Endodermal cell (in vitro differentiated cells): ENCODE data around the gene CLEC16A. TPM values are rescaled to one million over a fixed set of nuclear protein-coding genes. Genes with fewer than 3 reads are reported as not detected.

Experiments
- DNase-seq: peaks from one replicate; pipeline ENCODE4 v3.0.0-alpha.2; 2017
- H3K27ac ChIP-seq: 2 replicates; pipeline ENCODE4 v1.5.1; 2013; ENCODE audit warnings: mild to moderate bottlenecking, low read depth, low read length, moderate library complexity
- H3K27me3 ChIP-seq: 2 replicates; pipeline ENCODE4 v1.6.1; 2013; ENCODE audit warnings: mild to moderate bottlenecking, low read length, moderate library complexity; ENCODE audit not compliant: insufficient read depth, control insufficient read depth, poor library complexity, severe bottlenecking
- H3K36me3 ChIP-seq: 2 replicates; pipeline ENCODE4 v1.7.0; 2013; ENCODE audit warnings: mild to moderate bottlenecking, low read length, moderate library complexity; ENCODE audit not compliant: control insufficient read depth, insufficient read depth
- H3K4me1 ChIP-seq: one replicate; pipeline ENCODE4 v1.7.0; 2013; ENCODE audit warnings: low read length; ENCODE audit not compliant: control insufficient read depth, insufficient read depth
- H3K4me3 ChIP-seq: 2 replicates; pipeline ENCODE4 v1.5.1; 2013; ENCODE audit warnings: mild to moderate bottlenecking, low read length, moderate library complexity
- H3K9ac ChIP-seq: 2 replicates; pipeline ENCODE4 v1.6.1; 2013; ENCODE audit warnings: mild to moderate bottlenecking, low read length, moderate library complexity; ENCODE audit not compliant: poor library complexity, severe bottlenecking; ENCODE audit errors: extremely low read depth
- H3K9me3 ChIP-seq: 2 replicates; pipeline ENCODE4 v1.6.1; 2013; ENCODE audit warnings: mild to moderate bottlenecking, low read length, moderate library complexity; ENCODE audit not compliant: control insufficient read depth
- H3K27ac Mint-ChIP-seq: 2 replicates; pipeline ENCODE4 v1.8.0; 2020; ENCODE audit warnings: mixed read lengths
- H3K27me3 Mint-ChIP-seq: 2 replicates; pipeline ENCODE4 v1.8.0; 2021; ENCODE audit warnings: mild to moderate bottlenecking, mixed read lengths; ENCODE audit not compliant: insufficient read depth
- H3K36me3 Mint-ChIP-seq: 2 replicates; pipeline ENCODE4 v1.8.0; 2020; ENCODE audit warnings: low read depth, mixed read lengths
- H3K4me1 Mint-ChIP-seq: 2 replicates; pipeline ENCODE4 v1.8.0; 2020; ENCODE audit warnings: mixed read lengths
- H3K4me3 Mint-ChIP-seq: 2 replicates; pipeline ENCODE4 v1.8.0; 2020; ENCODE audit warnings: mild to moderate bottlenecking, moderate library complexity, mixed read lengths
- H3K9me3 Mint-ChIP-seq: 2 replicates; pipeline ENCODE4 v1.8.0; 2020; ENCODE audit warnings: mild to moderate bottlenecking, mixed read lengths
- WGBS, 2 experiments: methylation state at CpG; one replicate each; pipeline versions ENCODE4 v1.1.5 to v1.1.7; 2013; ENCODE audit warnings: missing lambda C conversion rate in 2 of 2, mixed read lengths in 1 of 2; ENCODE audit not compliant: insufficient coverage in 1 of 2, insufficient read length in 1 of 2; 5-methylcytosine and 5-hydroxymethylcytosine counted together
- total RNA-seq, 2 donors: library from RNA; stranded (reverse); fragmentation: NEBNext Ultra II Directional in 1 of 2; extraction: Animal tissue kit (Norgen Biotek cat#: 25700) in 1 of 2; gene quantifications; 2 replicates in 1 of 2; 3 replicates in 1 of 2; pipeline ENCODE4 v1.2.1, GENCODE V29; 2021
- TF ChIP-seq, protein P1 (sequence below): fragments of 200-600 bp; sonication (generic); conservative IDR thresholded peaks from 2 replicates; pipeline ENCODE4 v1.5.0; 2021; ENCODE audit warnings: antibody characterized with exemption, mild to moderate bottlenecking

CLEC16A gene
- total RNA-seq, 2 donors from 2014 or later: 19.5 to 28.3 TPM

DNA sequence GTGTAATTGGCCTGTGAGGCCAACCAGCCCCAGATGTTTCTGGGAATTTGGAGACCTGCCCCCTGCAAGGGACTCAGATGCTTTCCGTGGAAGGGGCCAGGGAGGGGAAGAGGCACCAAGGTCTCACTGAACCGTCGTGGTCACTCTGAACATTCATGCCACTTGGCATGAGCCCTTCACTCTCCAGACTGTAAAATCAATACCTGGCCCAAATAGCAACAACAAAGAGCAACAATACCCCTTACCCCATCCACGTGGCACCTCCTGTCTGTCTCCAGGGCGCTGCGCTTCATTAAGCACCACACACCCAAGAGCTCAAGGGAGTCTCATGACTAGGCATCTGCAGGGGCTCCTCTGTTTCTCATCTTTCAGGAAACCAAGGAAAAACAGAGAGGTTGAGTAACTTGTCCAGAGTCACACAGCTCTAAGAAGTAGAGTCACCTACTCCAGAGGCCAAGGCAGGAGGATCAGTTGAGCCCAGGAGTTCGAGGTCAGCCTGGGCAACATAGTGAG, 258.8 kb downstream of the CLEC16A start:
- Mint-ChIP-seq H3K27me3 (peaks cover under 1% of the 10 kb centered on the region), H3K36me3 (no peaks in the 10 kb centered on the region), H3K27ac (no peak overlapping the region), H3K4me3 (no peak overlapping the region), H3K4me1 (peaks cover 10% of the 10 kb centered on the region), H3K9me3 (peaks cover 3% of the 10 kb centered on the region)
- H3K27me3 ChIP-seq: no peaks in the 10 kb centered on the region
- H3K36me3 ChIP-seq: no peaks in the 10 kb centered on the region
- WGBS, 2 experiments: 89 to 96% methylated on average over 4 to 7 of the region's 7 CpGs
- H3K27ac ChIP-seq: no peak overlapping the region
- no peaks in the 10 kb centered on the region for H3K4me1 ChIP-seq
- no peak overlapping the region for H3K9ac ChIP-seq
- H3K9me3 ChIP-seq: no peaks in the 10 kb centered on the region
- no peak for DNase-seq
- TF ChIP-seq, protein P1, sequence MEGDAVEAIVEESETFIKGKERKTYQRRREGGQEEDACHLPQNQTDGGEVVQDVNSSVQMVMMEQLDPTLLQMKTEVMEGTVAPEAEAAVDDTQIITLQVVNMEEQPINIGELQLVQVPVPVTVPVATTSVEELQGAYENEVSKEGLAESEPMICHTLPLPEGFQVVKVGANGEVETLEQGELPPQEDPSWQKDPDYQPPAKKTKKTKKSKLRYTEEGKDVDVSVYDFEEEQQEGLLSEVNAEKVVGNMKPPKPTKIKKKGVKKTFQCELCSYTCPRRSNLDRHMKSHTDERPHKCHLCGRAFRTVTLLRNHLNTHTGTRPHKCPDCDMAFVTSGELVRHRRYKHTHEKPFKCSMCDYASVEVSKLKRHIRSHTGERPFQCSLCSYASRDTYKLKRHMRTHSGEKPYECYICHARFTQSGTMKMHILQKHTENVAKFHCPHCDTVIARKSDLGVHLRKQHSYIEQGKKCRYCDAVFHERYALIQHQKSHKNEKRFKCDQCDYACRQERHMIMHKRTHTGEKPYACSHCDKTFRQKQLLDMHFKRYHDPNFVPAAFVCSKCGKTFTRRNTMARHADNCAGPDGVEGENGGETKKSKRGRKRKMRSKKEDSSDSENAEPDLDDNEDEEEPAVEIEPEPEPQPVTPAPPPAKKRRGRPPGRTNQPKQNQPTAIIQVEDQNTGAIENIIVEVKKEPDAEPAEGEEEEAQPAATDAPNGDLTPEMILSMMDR: no peak
- H3K4me3 ChIP-seq: no peak overlapping the region

DNA sequence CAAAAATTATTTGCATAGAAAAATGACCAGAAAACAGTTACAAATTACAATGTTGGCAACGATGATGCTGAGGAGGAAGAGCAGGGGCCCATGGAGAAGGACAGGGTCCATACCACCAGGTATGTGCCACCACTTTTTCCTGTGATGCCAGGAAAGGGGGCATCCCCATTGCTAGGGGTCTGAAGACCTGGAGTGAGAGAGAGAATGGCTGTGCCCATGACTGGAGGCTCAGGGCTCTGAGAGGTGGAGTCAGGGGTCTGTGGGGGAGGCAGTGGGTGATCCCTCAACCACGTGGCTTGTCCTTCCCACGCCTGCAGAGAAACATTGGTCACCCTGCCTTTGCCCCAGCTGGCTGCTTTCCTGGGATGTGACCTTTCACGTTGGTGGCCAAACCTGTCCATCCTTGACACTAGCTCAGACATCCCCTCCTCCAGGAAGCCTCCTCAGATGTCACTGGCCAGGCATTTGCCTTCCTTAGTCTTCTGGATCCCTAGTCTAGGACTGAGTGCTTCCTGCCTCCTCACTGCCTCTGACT, 260.2 kb downstream of the CLEC16A start:
- Histone ChIP-seq H3K27me3 (no peaks in the 10 kb centered on the region), H3K27ac (no peak overlapping the region), H3K4me3 (no peak overlapping the region), H3K4me1 (no peaks in the 10 kb centered on the region), H3K9ac (no peak overlapping the region), H3K9me3 (no peaks in the 10 kb centered on the region), H3K36me3 (no peaks in the 10 kb centered on the region)
- Mint-ChIP-seq H3K27ac (no peak overlapping the region), H3K9me3 (peaks cover 3% of the 10 kb centered on the region), H3K36me3 (no peaks in the 10 kb centered on the region), H3K4me1 (peaks cover 10% of the 10 kb centered on the region), H3K27me3 (no peaks in the 10 kb centered on the region), H3K4me3 (no peak overlapping the region)
- TF ChIP-seq, protein P1: no peak
- DNase-seq: no peak
- WGBS, 2 experiments: 77 to 89% methylated on average over 3 to 4 of the region's 4 CpGs

DNA sequence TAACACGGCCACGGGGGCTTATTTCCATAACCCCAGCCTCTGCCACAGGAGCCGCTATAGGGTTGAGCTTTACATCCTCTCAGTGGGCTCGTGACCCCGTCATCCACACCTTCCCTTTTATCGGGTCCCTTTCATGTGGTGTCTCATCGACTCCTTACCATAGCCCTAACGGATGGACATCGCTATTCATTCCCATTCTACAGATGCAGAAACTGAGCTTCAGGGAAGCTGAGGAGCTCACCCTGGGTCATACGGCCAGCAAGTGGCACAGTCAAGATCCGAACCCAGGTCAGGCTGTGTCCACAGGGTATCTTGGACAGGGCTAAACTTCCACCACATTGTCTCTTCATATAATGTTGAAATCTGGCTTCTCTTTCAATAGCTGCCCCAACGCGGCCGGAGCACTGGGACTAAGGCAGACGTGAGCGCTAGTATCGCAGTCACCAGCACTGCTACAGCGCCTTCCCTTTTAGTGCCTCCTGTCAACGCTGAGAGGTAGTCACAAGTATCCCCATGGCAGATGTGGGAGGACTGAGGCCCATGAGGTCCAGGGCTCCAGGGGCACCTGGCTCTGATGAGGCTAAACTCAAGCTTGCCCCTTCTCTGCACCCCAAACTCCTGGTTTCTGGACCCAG, 260.8 kb downstream of the CLEC16A start:
- Histone ChIP-seq H3K9ac (no peak overlapping the region), H3K4me1 (no peaks in the 10 kb centered on the region), H3K27me3 (no peaks in the 10 kb centered on the region), H3K27ac (no peak overlapping the region), H3K4me3 (no peak overlapping the region), H3K36me3 (no peaks in the 10 kb centered on the region), H3K9me3 (no peaks in the 10 kb centered on the region)
- no peak overlapping the region for H3K4me3 Mint-ChIP-seq
- 92% methylated on average over 13 to 19 of the region's 19 CpGs for WGBS, 2 experiments
- no peak for DNase-seq
- H3K9me3 Mint-ChIP-seq: peaks cover 3% of the 10 kb centered on the region
- TF ChIP-seq, protein P1: no peak
- no peaks in the 10 kb centered on the region for H3K27me3 Mint-ChIP-seq
- H3K36me3 Mint-ChIP-seq: no peaks in the 10 kb centered on the region
- H3K27ac Mint-ChIP-seq: no peak overlapping the region
- H3K4me1 Mint-ChIP-seq: peaks cover 10% of the 10 kb centered on the region
